ENCODE measurements around the gene FIP1L1. TPM values are rescaled to one million over a fixed set of nuclear protein-coding genes. Genes with fewer than 3 reads are reported as not detected.
"Not testable (repeated sequence)": the region's sequence is repeated elsewhere in the genome, so short reads cannot be mapped to it uniquely, and the experiment has no call there.

FIP1L1 gene
- 10 to 100 TPM; 17.0 to 56.6 (median 26.6) TPM for polyA plus RNA-seq
- long read RNA-seq, donor 1, transcript FIP1L1-206 (2 exons, 341 nt): major isoform, 5 of 26 reads
- long read RNA-seq, donor 1, partial matches to known transcripts: 16 of 26 reads
- long read RNA-seq, donor 1, other reads (novel, unspliced or antisense): 0 of 26 reads
- long read RNA-seq, donor 2, partial matches to known transcripts: 0 of 4 reads
- long read RNA-seq, donor 2, other reads (novel, unspliced or antisense): 0 of 4 reads
- long read RNA-seq, donor 3, partial matches to known transcripts: 6 of 11 reads
- long read RNA-seq, donor 3, other reads (novel, unspliced or antisense): 0 of 11 reads
- long read RNA-seq, donor 4: 0 reads
- long read RNA-seq, donor 5, partial matches to known transcripts: 0 of 5 reads
- long read RNA-seq, donor 5, other reads (novel, unspliced or antisense): 0 of 5 reads
- long read RNA-seq, donor 6, partial matches to known transcripts: 7 of 10 reads
- long read RNA-seq, donor 6, other reads (novel, unspliced or antisense): 0 of 10 reads
- long read RNA-seq, donor 7: 0 reads
- long read RNA-seq, donor 8, partial matches to known transcripts: 0 of 2 reads
- long read RNA-seq, donor 8, other reads (novel, unspliced or antisense): 0 of 2 reads
- long read RNA-seq, donor 9, partial matches to known transcripts: 0 of 1 reads
- long read RNA-seq, donor 9, other reads (novel, unspliced or antisense): 0 of 1 reads
- long read RNA-seq, donor 10, partial matches to known transcripts: 14 of 19 reads
- long read RNA-seq, donor 10, other reads (novel, unspliced or antisense): 0 of 19 reads

GRCh38 chr4:53377319-53378170 is at the start of gene FIP1L1:
Gene FIP1L1, plus strand, starts transcription at chr4:53377641. Its CDS starts 198 bp downstream, at chr4:53377839.
- peak within 1 kb of the TSS; percentile 97 to 100 (median 98) for H3K4me3 ChIP-seq (ENCODE audit: low read depth in 1 of 3, low read length in 3 of 3)
- DNase-seq: peak; percentile 95 to 98
- H3K27me3 ChIP-seq (ENCODE audit: control insufficient read depth in 3 of 3, insufficient read depth in 3 of 3, low read length in 3 of 3): no peaks in the 10 kb centered on the region
- 0% methylated on average over 79 to 85 of the region's 85 CpGs for WGBS, 3 donors
- no peak for FAIRE-seq
- H3K27ac ChIP-seq (ENCODE audit: low read depth in 1 of 3, low read length in 2 of 3): peak within 1 kb of the TSS; percentile 92 to 95 (median 95)
- no peaks in the 10 kb centered on the region for H3K36me3 ChIP-seq (ENCODE audit: control insufficient read depth in 3 of 3, insufficient read depth in 2 of 3, low read depth in 1 of 3, low read length in 3 of 3)
- peaks cover 0 to 7% (median 4%) of the 10 kb centered on the region in 3 donors for H3K4me1 ChIP-seq (ENCODE audit: control insufficient read depth in 3 of 3, insufficient read depth in 2 of 3, low read depth in 1 of 3, low read length in 2 of 3)
- H3K9me3 ChIP-seq (ENCODE audit: control insufficient read depth in 2 of 2, insufficient read depth in 1 of 2, low read depth in 1 of 2, low read length in 1 of 2): no peaks in the 10 kb centered on the region

GRCh38 chr4:53334916-53335315 is 42.5 kb upstream of the FIP1L1 start:
- DNase-seq; FAIRE-seq; H3K4me3 ChIP-seq (ENCODE audit: low read depth in 1 of 3, low read length in 3 of 3); H3K36me3 ChIP-seq (ENCODE audit: control insufficient read depth in 3 of 3, insufficient read depth in 2 of 3, low read depth in 1 of 3, low read length in 3 of 3); H3K4me1 ChIP-seq (ENCODE audit: control insufficient read depth in 3 of 3, insufficient read depth in 2 of 3, low read depth in 1 of 3, low read length in 2 of 3); H3K9me3 ChIP-seq (ENCODE audit: control insufficient read depth in 2 of 2, insufficient read depth in 1 of 2, low read depth in 1 of 2, low read length in 1 of 2); H3K27me3 ChIP-seq (ENCODE audit: control insufficient read depth in 3 of 3, insufficient read depth in 3 of 3, low read length in 3 of 3); H3K27ac ChIP-seq (ENCODE audit: low read depth in 1 of 3, low read length in 2 of 3): not testable (repeated sequence)
- WGBS, 3 donors: 94 to 100% (median 99%) methylated on average over 6 of the region's 6 CpGs

DNA sequence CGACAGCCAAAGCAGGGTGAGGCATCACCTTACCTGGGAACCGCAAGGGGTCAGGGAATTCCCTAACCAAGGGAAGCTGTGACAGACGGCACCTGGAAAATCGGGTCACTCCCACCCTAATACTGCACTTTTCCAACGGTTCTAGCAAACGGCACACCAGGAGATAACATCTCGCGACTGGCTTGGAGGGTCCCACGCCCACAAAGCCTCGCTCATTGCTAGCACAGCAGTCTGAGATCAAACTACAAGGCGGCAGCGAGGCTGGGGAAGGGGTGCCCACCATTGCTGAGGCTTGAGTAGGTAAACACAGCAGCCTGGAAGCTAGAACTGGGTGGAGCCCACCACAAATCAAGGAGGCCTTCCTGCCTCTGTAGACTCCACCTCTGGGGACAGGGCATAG is 37.3 kb upstream of the FIP1L1 start:
- H3K27ac ChIP-seq (ENCODE audit: low read depth in 1 of 3, low read length in 2 of 3); H3K27me3 ChIP-seq (ENCODE audit: control insufficient read depth in 3 of 3, insufficient read depth in 3 of 3, low read length in 3 of 3); H3K4me3 ChIP-seq (ENCODE audit: low read depth in 1 of 3, low read length in 3 of 3); H3K9me3 ChIP-seq (ENCODE audit: control insufficient read depth in 2 of 2, insufficient read depth in 1 of 2, low read depth in 1 of 2, low read length in 1 of 2); DNase-seq; H3K4me1 ChIP-seq (ENCODE audit: control insufficient read depth in 3 of 3, insufficient read depth in 2 of 3, low read depth in 1 of 3, low read length in 2 of 3); FAIRE-seq; H3K36me3 ChIP-seq (ENCODE audit: control insufficient read depth in 3 of 3, insufficient read depth in 2 of 3, low read depth in 1 of 3, low read length in 3 of 3): not testable (repeated sequence)
- 95 to 97% (median 96%) methylated on average over 12 of the region's 12 CpGs for WGBS, 3 donors

DNA sequence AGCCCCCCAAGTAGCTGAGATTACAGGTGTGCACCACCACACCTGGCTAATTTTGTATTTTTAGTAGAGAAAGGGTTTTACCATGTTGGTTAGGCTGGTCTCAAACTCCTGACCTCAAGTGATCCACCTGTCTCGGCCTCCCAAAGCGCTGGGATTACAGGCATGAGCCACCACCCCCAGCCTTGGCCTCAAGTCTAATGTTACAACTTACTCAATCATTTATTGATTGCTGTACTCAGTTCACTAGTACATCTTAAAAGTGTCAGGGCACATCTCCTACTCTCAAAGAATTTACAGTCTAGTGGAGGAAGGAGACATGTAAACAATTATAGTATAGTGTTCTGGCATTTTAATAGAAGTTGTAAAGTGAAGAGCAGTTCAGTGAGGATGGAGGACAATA is 31.0 kb upstream of the FIP1L1 start:
- not testable (repeated sequence) for H3K4me1 ChIP-seq (ENCODE audit: control insufficient read depth in 3 of 3, insufficient read depth in 2 of 3, low read depth in 1 of 3, low read length in 2 of 3); H3K4me3 ChIP-seq (ENCODE audit: low read depth in 1 of 3, low read length in 3 of 3); FAIRE-seq; DNase-seq; H3K36me3 ChIP-seq (ENCODE audit: control insufficient read depth in 3 of 3, insufficient read depth in 2 of 3, low read depth in 1 of 3, low read length in 3 of 3); H3K9me3 ChIP-seq (ENCODE audit: control insufficient read depth in 2 of 2, insufficient read depth in 1 of 2, low read depth in 1 of 2, low read length in 1 of 2); H3K27me3 ChIP-seq (ENCODE audit: control insufficient read depth in 3 of 3, insufficient read depth in 3 of 3, low read length in 3 of 3); H3K27ac ChIP-seq (ENCODE audit: low read depth in 1 of 3, low read length in 2 of 3)
- 95 to 100% (median 96%) methylated on average over 2 of the region's 2 CpGs for WGBS, 3 donors

DNA sequence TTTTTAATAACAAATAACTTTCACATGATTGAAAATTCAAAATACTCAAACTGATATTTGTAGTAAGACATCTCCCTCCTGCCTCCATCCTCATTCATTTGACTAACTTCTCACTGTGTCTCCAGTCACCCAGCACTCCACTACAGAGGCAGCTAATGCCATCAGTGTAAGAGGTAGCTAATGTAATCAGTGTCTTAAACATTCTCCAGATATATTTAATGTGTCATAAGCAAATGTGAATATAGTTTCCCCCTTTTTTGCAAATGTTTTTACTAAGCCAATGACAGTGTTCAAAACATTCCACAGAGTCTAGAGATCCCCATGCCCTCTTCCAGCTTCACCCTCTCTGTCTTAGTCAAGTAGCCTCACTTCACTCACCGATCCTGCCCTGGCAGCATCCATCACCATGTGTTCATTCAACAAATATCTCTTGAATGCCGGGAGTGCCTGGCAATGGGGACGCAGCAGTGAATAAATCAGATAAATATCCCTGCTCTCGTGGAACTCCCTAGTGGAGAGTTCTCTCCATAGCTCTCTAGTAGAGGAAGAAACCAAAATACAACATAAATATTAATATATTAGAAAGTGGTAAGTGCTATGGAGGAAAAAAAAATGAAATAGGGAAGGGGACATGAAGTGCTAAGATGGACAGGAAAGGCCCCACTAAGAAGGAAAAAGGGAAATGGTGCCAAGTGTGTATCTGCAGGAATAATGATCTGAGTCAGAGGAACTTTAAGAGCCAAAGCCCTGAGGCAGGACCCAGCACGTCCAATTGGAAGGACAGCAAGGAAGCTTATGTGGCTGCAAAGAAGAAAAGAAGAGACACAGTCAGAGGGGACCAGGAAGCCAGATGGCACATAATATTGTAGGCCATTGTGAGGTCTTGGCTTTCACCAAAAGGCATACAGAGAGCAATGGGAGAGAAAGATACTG is 30.3 kb upstream of the FIP1L1 start:
- H3K27ac ChIP-seq (ENCODE audit: low read depth in 1 of 3, low read length in 2 of 3): no peak overlapping the region
- H3K9me3 ChIP-seq (ENCODE audit: control insufficient read depth in 2 of 2, insufficient read depth in 1 of 2, low read depth in 1 of 2, low read length in 1 of 2): no peaks in the 10 kb centered on the region
- WGBS, 3 donors: 69 to 89% (median 87%) methylated on average over 5 of the region's 5 CpGs
- no peak for DNase-seq
- H3K4me1 ChIP-seq (ENCODE audit: control insufficient read depth in 3 of 3, insufficient read depth in 2 of 3, low read depth in 1 of 3, low read length in 2 of 3): no peaks in the 10 kb centered on the region
- no peak overlapping the region for H3K4me3 ChIP-seq (ENCODE audit: low read depth in 1 of 3, low read length in 3 of 3)
- no peaks in the 10 kb centered on the region for H3K36me3 ChIP-seq (ENCODE audit: control insufficient read depth in 3 of 3, insufficient read depth in 2 of 3, low read depth in 1 of 3, low read length in 3 of 3)
- FAIRE-seq: no peak
- H3K27me3 ChIP-seq (ENCODE audit: control insufficient read depth in 3 of 3, insufficient read depth in 3 of 3, low read length in 3 of 3): no peaks in the 10 kb centered on the region

- FAIRE-seq (no peak), DNase-seq (no peak)
- Histone ChIP-seq H3K27ac (ENCODE audit: low read depth in 1 of 3, low read length in 2 of 3) (no peak overlapping the region), H3K4me3 (ENCODE audit: low read depth in 1 of 3, low read length in 3 of 3) (no peak overlapping the region), H3K36me3 (ENCODE audit: control insufficient read depth in 3 of 3, insufficient read depth in 2 of 3, low read depth in 1 of 3, low read length in 3 of 3) (peaks cover 0 to 3% (median under 1%) of the 10 kb centered on the region in 3 donors), H3K27me3 (ENCODE audit: control insufficient read depth in 3 of 3, insufficient read depth in 3 of 3, low read length in 3 of 3) (no peaks in the 10 kb centered on the region), H3K4me1 (ENCODE audit: control insufficient read depth in 3 of 3, insufficient read depth in 2 of 3, low read depth in 1 of 3, low read length in 2 of 3) (no peaks in the 10 kb centered on the region), H3K9me3 (ENCODE audit: control insufficient read depth in 2 of 2, insufficient read depth in 1 of 2, low read depth in 1 of 2, low read length in 1 of 2) (no peaks in the 10 kb centered on the region)
- 77 to 89% (median 77%) methylated on average over 1 of the region's 1 CpG for WGBS, 3 donors
Measured at GRCh38 chr4:53348046-53348445, 29.4 kb upstream of the FIP1L1 start.

- Histone ChIP-seq H3K4me1 (ENCODE audit: control insufficient read depth in 3 of 3, insufficient read depth in 2 of 3, low read depth in 1 of 3, low read length in 2 of 3) (no peaks in the 10 kb centered on the region), H3K9me3 (ENCODE audit: control insufficient read depth in 2 of 2, insufficient read depth in 1 of 2, low read depth in 1 of 2, low read length in 1 of 2) (peaks cover 0 to 3% of the 10 kb centered on the region in 2 donors), H3K27me3 (ENCODE audit: control insufficient read depth in 3 of 3, insufficient read depth in 3 of 3, low read length in 3 of 3) (no peaks in the 10 kb centered on the region), H3K4me3 (ENCODE audit: low read depth in 1 of 3, low read length in 3 of 3) (no peak overlapping the region), H3K36me3 (ENCODE audit: control insufficient read depth in 3 of 3, insufficient read depth in 2 of 3, low read depth in 1 of 3, low read length in 3 of 3) (peaks cover 0 to 6% (median 3%) of the 10 kb centered on the region in 3 donors), H3K27ac (ENCODE audit: low read depth in 1 of 3, low read length in 2 of 3) (no peak overlapping the region)
- no peak for FAIRE-seq
- no peak for DNase-seq
- WGBS, 3 donors: 84 to 94% (median 92%) methylated on average over 4 of the region's 4 CpGs
Measured at GRCh38 chr4:53349091-53349491, 28.4 kb upstream of the FIP1L1 start.
